Measurements from ENCODE around the gene LMOD2.

The LMOD2 gene

GRCh38 chr7:123640583-123640982 is 15.1 kb upstream of the LMOD2 start:
- no peak for DNase-seq

GRCh38 chr7:123641901-123642300 is 13.8 kb upstream of the LMOD2 start:
- no peak for DNase-seq

GRCh38 chr7:123643495-123644441 is 11.9 kb upstream of the LMOD2 start:
- DNase-seq, result peak; percentile 60

- no peak for DNase-seq
Observed at GRCh38 chr7:123645516-123645915, 10.2 kb upstream of the LMOD2 start.

- no peak for DNase-seq
Observed at GRCh38 chr7:123647106-123647730, 8.4 kb upstream of the LMOD2 start.

- DNase-seq, result no peak
Observed at GRCh38 chr7:123649964-123650363, 5.7 kb upstream of the LMOD2 start.

- DNase-seq, result no peak
Observed at GRCh38 chr7:123650595-123650994, 5.1 kb upstream of the LMOD2 start.

GRCh38 chr7:123652406-123652805 is 3.3 kb upstream of the LMOD2 start:
- DNase-seq, result no peak

GRCh38 chr7:123653162-123653561 is 2.5 kb upstream of the LMOD2 start:
- DNase-seq, result no peak

GRCh38 chr7:123656544-123657303 is 1.1 kb downstream of the LMOD2 start:
- no peak for DNase-seq

- no peak for DNase-seq
Observed at GRCh38 chr7:123657304-123657685, 1.6 kb downstream of the LMOD2 start.

- no peak for DNase-seq
Observed at GRCh38 chr7:123658023-123658422, 2.4 kb downstream of the LMOD2 start.

GRCh38 chr7:123660514-123661354 is 5.1 kb downstream of the LMOD2 start:
- DNase-seq, result no peak

- DNase-seq, result no peak
Observed at GRCh38 chr7:123661765-123662164, 6.1 kb downstream of the LMOD2 start.

GRCh38 chr7:123662293-123662692 is 6.6 kb downstream of the LMOD2 start:
- DNase-seq, result no peak

GRCh38 chr7:123662755-123663154 is 7.1 kb downstream of the LMOD2 start:
- DNase-seq, result no peak

- DNase-seq, result no peak
Observed at GRCh38 chr7:123663200-123663599, 7.5 kb downstream of the LMOD2 start.

- no peak for DNase-seq
Observed at GRCh38 chr7:123665157-123665556, 9.5 kb downstream of the LMOD2 start.

- DNase-seq, result no peak
Observed at GRCh38 chr7:123665896-123666295, 10.2 kb downstream of the LMOD2 start.

GRCh38 chr7:123666492-123666891 is 10.8 kb downstream of the LMOD2 start:
- no peak for DNase-seq

- no peak for DNase-seq
Observed at GRCh38 chr7:123669485-123669884, 13.8 kb downstream of the LMOD2 start.

- DNase-seq, result no peak
Observed at GRCh38 chr7:123673137-123673732, 17.6 kb downstream of the LMOD2 start.
